Measurements from ENCODE around the gene NPAS3. TPM values are rescaled to one million over a fixed set of nuclear protein-coding genes. Genes with fewer than 3 reads are reported as not detected.

Gene NPAS3
- polyA plus RNA-seq, 2 of the 4 experiments (the other 2 are of a cell fraction), result not detected

GRCh38 chr14:33573301-33573880, 634.7 kb downstream of the NPAS3 start:
- DNase-seq (ENCODE audit: low read depth in 1 of 2, low spot score in 1 of 2), result no peak
- ChIA-PET POLR2A (no interaction called here), CTCF (no interaction called here)
- WGBS (ENCODE audit: missing lambda C conversion rate), result 3% methylated on average over 3 of the region's 3 CpGs
- H3K27ac ChIP-seq, result no peak overlapping the region
- no peaks in the 10 kb centered on the region for H3K9me3 ChIP-seq
- H3K4me3 ChIP-seq, result no peak overlapping the region
- FAIRE-seq, result no peak
- TF ChIP-seq EHMT2 (IDR thresholded peaks at IDR 0.05; ENCODE audit: low read depth) (no peak), ZSCAN20 (CRISPR knock-in tag; IDR thresholded peaks at IDR 0.05) (no peak), KDM1A (IDR thresholded peaks at IDR 0.05; ENCODE audit: low read depth) (no peak), ZNF302 (CRISPR knock-in tag; IDR thresholded peaks at IDR 0.05) (no peak), MAFK (IDR thresholded peaks at IDR 0.05; ENCODE audit: partially characterized antibody) (no peak), REST (IDR thresholded peaks at IDR 0.05) (no peak), FOSB (CRISPR knock-in tag; IDR thresholded peaks at IDR 0.05) (no peak), POLR2A (IDR thresholded peaks at IDR 0.05; ENCODE audit: low read length) (no peak), ATOH8 (CRISPR knock-in tag; IDR thresholded peaks at IDR 0.05; ENCODE audit: low read depth) (no peak), HOXB5 (CRISPR knock-in tag; IDR thresholded peaks at IDR 0.05) (no peak), CHD2 (IDR thresholded peaks at IDR 0.05; ENCODE audit: low read length, partially characterized antibody) (no peak), RCOR1 (IDR thresholded peaks at IDR 0.05; ENCODE audit: low read depth, low read length) (no peak), HOXA7 (CRISPR knock-in tag; IDR thresholded peaks at IDR 0.05) (no peak), RFX5 (IDR thresholded peaks at IDR 0.05) (no peak)
- TF ChIP-seq, protein P1, sequence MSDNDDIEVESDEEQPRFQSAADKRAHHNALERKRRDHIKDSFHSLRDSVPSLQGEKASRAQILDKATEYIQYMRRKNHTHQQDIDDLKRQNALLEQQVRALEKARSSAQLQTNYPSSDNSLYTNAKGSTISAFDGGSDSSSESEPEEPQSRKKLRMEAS (IDR thresholded peaks at IDR 0.05), result no peak
- no peak overlapping the region for H3K4me2 ChIP-seq
- no peaks in the 10 kb centered on the region for H3K4me1 ChIP-seq
- no peak for ATAC-seq

GRCh38 chr14:33576014-33576413, 637.3 kb downstream of the NPAS3 start:
- WGBS (ENCODE audit: missing lambda C conversion rate), result 18% methylated on average over 7 of the region's 7 CpGs
- Histone ChIP-seq H3K4me3 (no peak overlapping the region), H3K4me2 (no peak overlapping the region), H3K9me3 (no peaks in the 10 kb centered on the region), H3K27ac (no peak overlapping the region), H3K4me1 (no peaks in the 10 kb centered on the region)
- TF ChIP-seq FOSL2 (IDR thresholded peaks at IDR 0.05), result no peak
- TF ChIP-seq FOSL2 (CRISPR knock-in tag; IDR thresholded peaks at IDR 0.05), result no peak
- TF ChIP-seq, protein P2, sequence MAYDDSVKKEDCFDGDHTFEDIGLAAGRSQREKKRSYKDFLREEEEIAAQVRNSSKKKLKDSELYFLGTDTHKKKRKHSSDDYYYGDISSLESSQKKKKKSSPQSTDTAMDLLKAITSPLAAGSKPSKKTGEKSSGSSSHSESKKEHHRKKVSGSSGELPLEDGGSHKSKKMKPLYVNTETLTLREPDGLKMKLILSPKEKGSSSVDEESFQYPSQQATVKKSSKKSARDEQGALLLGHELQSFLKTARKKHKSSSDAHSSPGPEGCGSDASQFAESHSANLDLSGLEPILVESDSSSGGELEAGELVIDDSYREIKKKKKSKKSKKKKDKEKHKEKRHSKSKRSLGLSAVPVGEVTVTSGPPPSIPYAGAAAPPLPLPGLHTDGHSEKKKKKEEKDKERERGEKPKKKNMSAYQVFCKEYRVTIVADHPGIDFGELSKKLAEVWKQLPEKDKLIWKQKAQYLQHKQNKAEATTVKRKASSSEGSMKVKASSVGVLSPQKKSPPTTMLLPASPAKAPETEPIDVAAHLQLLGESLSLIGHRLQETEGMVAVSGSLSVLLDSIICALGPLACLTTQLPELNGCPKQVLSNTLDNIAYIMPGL (CRISPR knock-in tag; IDR thresholded peaks at IDR 0.05; ENCODE audit: borderline replicate concordance), result no peak
- no peak for TF ChIP-seq ZFP36 (IDR thresholded peaks at IDR 0.05; ENCODE audit: borderline replicate concordance, partially characterized antibody)
- no peak for ATAC-seq
- ChIA-PET POLR2A (no interaction called here), CTCF (interaction anchor here (0.9 kb wide), 1 partner anchor 217 kb away, joined by 3 read pairs; no protein-coding TSS in a partner anchor)
- no peak for FAIRE-seq
- DNase-seq (ENCODE audit: low read depth in 1 of 2, low spot score in 1 of 2), result no peak

All from A549 (cell line).